Urinary bladder (tissue), 4 donors: ENCODE data around the gene ZNF185. TPM values are rescaled to one million over a fixed set of nuclear protein-coding genes. Genes with fewer than 3 reads are reported as not detected.
"Not testable (repeated sequence)": the region's sequence is repeated elsewhere in the genome, so short reads cannot be mapped to it uniquely, and the experiment has no call there.

ENCODE experiments used
- DNase-seq: peaks from one replicate; pipeline ENCODE4 v3.0.0-alpha.2; 2015; ENCODE audit errors: extremely low spot score
- H3K27ac ChIP-seq: one replicate; pipeline ENCODE4 v1.5.1; 2013; ENCODE audit warnings: low read depth, mild to moderate bottlenecking, moderate library complexity
- H3K36me3 ChIP-seq: one replicate; pipeline ENCODE4 v1.6.1; 2013; ENCODE audit warnings: mild to moderate bottlenecking, moderate library complexity; ENCODE audit not compliant: insufficient read depth
- H3K4me1 ChIP-seq: one replicate; pipeline ENCODE4 v1.6.1; 2013; ENCODE audit warnings: mild to moderate bottlenecking, moderate library complexity; ENCODE audit not compliant: insufficient read depth
- H3K4me3 ChIP-seq: one replicate; pipeline ENCODE4 v1.5.1; 2013; ENCODE audit warnings: low read depth, low read length
- WGBS: extraction: QIAGEN DNeasy Blood & Tissue Kit; methylation state at CpG from one replicate; pipeline ENCODE4 v1.1.7; 2013; 5-methylcytosine and 5-hydroxymethylcytosine counted together
- polyA plus RNA-seq: library from polyadenylated mRNA; stranded (reverse); fragments of 200-250 nt; gene quantifications from one replicate; pipeline ENCODE4 v1.2.3, GENCODE V29; 2013
- total RNA-seq: library from RNA; depleted of rRNA; stranded (reverse); fragments of >200 nt; gene quantifications from one replicate; pipeline ENCODE4 v1.2.3, GENCODE V29; 2014
- donor health status: healthy with polysubstance abuse.
- donor health status: healthy.

ZNF185 gene
- total and polyA plus RNA-seq, 2 donors: 5.3 to 9.7 TPM

DNA sequence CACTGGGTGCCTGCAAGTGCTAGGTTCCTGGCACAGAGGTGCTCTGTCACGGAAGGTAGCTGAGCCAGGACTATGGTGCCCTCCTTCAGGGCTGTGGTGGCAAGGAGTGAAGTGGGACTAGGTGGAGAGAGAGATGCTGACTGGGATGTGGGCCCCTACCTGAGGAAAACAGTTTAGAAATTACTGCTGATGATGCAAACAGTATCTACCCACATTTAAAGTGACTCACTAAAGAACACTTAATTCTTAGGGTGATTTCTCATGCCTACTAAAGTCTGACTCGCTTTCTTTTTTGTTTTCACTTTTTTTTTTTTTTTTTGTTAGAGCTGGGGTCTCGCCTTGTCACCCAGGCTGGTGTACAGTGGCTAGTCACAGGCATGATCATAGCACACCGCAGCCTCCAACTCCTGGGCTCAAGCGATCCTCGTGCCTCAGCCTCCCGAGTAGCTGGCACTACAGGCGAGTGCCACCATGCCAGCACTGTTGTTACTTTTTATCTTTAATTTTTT, 3.1 kb downstream of the ZNF185 start:
- DNase-seq: no peak
- 96% methylated on average over 8 of the region's 8 CpGs for WGBS
- Histone ChIP-seq H3K36me3 (no peaks in the 10 kb centered on the region), H3K4me3 (no peak overlapping the region), H3K4me1 (no peaks in the 10 kb centered on the region), H3K27ac (no peak overlapping the region)

GRCh38 chrX:152901816-152902501, 4.1 kb downstream of the ZNF185 start:
- Histone ChIP-seq H3K4me3 (no peak overlapping the region), H3K36me3 (no peaks in the 10 kb centered on the region), H3K4me1 (no peaks in the 10 kb centered on the region), H3K27ac (no peak overlapping the region)
- 78% methylated on average over 15 of the region's 15 CpGs for WGBS
- DNase-seq: no peak

DNA sequence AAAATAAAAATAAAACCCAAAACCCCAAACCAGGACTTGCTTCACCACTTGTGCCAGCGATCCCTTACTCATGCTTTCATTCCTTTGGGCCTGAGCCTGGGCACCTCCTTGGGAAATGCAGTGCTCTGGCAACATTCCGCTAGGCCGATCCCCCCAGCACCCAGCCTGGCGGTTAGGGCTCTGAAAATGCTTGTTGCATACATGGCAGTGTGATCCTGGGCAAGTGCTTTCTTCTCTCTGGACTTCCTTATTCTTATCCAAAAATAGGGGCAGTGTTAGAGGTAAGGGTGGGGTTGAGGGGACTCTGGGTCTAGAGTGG, 4.6 kb downstream of the ZNF185 start:
- Histone ChIP-seq H3K4me3 (no peak overlapping the region), H3K36me3 (no peaks in the 10 kb centered on the region), H3K4me1 (no peaks in the 10 kb centered on the region), H3K27ac (no peak overlapping the region)
- 98% methylated on average over 4 of the region's 4 CpGs for WGBS
- DNase-seq: no peak

DNA sequence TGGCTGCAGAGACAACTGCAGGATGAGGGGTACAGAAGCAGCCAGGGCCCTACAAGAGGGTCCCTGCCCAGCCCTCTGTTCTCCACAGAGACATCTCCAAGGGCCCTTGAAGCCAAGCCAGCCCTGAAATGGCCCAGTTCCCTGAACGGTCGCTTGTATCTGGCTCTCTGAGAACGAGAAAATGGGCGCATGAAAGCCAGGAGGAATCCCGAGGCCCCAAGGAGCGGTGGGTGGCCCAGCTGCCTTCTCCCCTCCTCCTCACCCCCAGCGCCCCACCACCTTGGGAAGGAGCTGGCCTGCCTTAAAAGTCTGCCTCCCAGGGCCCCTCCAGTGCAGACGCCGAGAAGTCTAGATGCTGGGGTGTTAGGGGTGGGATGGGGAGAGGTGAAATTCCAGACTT, 5.7 kb downstream of the ZNF185 start:
- Histone ChIP-seq H3K4me3 (no peak overlapping the region), H3K36me3 (no peaks in the 10 kb centered on the region), H3K27ac (no peak overlapping the region), H3K4me1 (no peaks in the 10 kb centered on the region)
- WGBS: 78% methylated on average over 9 of the region's 9 CpGs
- DNase-seq: no peak

DNA sequence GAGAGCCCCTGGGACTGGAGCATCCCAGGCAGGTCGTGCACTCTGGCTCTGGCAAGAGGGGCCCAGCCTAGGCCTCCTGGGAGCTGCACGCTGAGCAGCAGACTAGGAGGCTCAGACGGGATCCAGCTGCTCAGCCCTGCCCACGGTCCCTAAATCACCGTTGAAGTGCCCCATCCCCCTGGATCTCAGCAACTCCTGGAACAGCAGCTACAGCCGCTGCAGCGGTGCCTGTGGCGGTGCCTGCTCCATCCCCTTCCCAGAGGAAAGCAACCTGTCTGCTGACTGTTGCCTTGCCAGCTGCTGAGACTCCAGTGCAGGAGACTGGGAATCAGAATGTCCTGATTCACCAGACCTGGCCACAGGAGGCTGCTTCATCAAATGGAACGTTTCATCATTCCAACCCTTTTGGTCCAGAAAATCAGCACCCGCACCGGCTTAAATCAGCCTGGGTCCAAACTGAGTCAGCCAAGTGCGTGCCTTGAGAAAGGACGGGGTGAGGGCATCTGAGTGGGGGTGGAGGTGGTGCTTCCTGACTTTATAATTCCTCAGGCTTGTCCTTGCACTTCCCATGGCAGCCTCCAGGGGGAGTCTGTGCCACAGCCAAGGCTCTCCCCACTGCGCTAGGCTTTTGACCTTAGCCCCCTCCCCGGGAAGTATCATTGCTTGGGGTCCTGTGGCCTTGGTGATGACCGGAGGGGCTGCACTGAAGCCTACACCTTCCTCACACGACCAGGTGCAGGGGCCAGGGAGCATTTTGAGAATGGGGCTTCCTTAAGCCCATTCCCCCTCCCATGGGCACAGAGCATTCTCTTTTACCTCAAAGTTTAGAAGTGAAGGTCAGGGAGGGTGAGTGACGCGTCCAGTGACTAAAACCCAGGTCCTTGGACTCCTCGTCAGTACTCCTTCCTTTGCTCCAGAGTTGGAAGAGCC, 6.5 kb downstream of the ZNF185 start:
- H3K4me1 ChIP-seq: no peaks in the 10 kb centered on the region
- no peak overlapping the region for H3K27ac ChIP-seq
- WGBS: 31% methylated on average over 20 of the region's 20 CpGs
- no peak for DNase-seq
- no peaks in the 10 kb centered on the region for H3K36me3 ChIP-seq
- no peak overlapping the region for H3K4me3 ChIP-seq

GRCh38 chrX:152905081-152905420, 7.2 kb downstream of the ZNF185 start:
- no peak overlapping the region for H3K4me3 ChIP-seq
- H3K27ac ChIP-seq: no peak overlapping the region
- H3K4me1 ChIP-seq: no peaks in the 10 kb centered on the region
- no peak for DNase-seq
- no peaks in the 10 kb centered on the region for H3K36me3 ChIP-seq
- WGBS: 89% methylated on average over 8 of the region's 8 CpGs

DNA sequence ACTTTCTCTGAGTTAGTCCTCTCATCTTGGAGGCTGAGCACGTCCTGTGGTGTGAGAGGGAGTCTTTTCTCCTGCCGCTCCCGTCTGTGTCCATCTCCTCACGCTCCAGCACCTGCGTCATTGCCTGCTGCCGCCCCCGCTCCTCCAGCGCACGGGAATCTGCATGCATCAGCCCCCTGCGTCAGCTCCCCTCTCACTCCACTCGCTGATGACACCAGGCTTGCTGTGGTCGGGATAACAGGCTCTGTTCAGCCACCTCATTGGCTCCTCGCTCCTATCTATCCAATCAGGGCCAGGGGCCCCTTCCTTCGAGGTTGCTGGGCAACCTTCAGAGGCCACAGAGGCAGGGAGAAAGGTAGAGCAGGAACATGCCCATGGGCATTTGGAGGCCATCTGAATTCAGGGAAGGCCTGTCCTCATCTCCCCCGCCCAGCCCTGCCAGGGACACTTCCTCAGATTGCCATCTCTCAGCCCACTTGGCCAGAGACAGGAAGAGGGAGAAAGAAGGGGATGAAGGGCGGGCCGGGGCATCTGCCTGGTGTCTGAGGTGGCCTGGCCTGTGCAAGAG, 9.3 kb downstream of the ZNF185 start:
- no peak for DNase-seq
- H3K36me3 ChIP-seq: no peaks in the 10 kb centered on the region
- no peak overlapping the region for H3K4me3 ChIP-seq
- H3K27ac ChIP-seq: no peak overlapping the region
- 37% methylated on average over 17 of the region's 17 CpGs for WGBS
- no peaks in the 10 kb centered on the region for H3K4me1 ChIP-seq

DNA sequence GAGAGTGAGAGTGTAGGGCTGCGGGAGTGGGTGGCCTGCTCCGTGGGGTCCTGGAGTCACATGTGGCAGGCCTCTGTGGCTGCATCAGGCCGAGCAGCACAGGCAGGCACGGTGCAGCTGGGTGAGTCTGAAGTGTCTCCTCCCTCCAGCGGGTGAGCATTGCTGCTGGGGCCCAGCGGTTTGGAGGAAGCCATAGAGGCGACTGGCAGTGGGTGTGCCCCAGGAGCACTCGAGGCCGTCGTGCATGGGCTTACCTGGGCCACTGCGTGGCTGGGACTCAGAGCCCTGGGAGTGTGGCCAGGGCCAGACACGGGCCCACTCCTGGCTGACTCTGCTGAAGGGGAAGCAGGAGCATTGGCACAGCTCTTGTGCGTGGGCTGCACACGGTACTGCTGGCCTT, 10.6 kb downstream of the ZNF185 start:
- H3K27ac ChIP-seq: no peak overlapping the region
- no peak for DNase-seq
- H3K4me1 ChIP-seq: no peaks in the 10 kb centered on the region
- 89% methylated on average over 14 of the region's 14 CpGs for WGBS
- no peaks in the 10 kb centered on the region for H3K36me3 ChIP-seq
- no peak overlapping the region for H3K4me3 ChIP-seq

DNA sequence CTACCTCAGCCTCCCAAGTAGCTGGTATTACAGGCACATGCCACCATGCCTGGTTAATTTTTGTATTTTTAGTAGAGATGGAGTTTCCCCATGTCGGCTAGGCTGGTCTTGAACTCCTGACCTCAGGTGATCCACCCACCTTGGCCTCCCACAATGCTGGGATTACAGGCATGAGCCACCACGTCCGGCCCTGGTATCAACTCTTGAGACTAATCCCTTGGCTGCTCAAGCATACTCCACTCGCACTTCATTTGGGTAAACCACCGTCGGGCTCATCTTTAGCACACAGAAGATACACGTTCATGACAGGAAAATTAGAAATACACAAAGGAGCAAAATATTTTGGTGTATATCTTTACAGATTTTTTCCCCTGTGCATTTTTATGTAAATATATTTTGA, 12.2 kb downstream of the ZNF185 start:
- H3K4me1 ChIP-seq, H3K27ac ChIP-seq, H3K4me3 ChIP-seq, H3K36me3 ChIP-seq, DNase-seq: not testable (repeated sequence)
- 86% methylated on average over 7 of the region's 7 CpGs for WGBS

DNA sequence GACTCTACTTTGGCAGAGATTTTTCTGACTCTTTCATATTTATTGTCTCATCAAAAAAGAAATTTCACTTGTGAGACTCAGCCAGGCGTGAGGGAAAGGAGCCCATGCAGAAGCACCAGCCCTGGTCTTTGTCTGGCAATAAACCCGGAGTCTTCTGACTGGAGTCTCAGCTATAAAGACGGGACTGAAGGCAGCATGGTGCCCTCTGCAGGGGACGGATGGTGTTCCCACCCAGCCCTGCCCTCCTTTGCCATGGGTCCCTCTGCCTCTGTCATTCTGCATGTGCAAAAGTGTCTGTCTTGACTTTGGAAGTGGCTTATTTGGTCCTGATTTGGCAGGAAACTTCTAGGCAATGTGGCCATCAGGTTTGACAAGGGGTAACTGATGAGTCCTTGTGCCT, 14.2 kb downstream of the ZNF185 start:
- H3K27ac ChIP-seq: no peak overlapping the region
- no peaks in the 10 kb centered on the region for H3K36me3 ChIP-seq
- no peak for DNase-seq
- no peak overlapping the region for H3K4me3 ChIP-seq
- H3K4me1 ChIP-seq: no peaks in the 10 kb centered on the region
- 65% methylated on average over 4 of the region's 4 CpGs for WGBS

GRCh38 chrX:152912641-152913040, 14.8 kb downstream of the ZNF185 start:
- no peak overlapping the region for H3K27ac ChIP-seq
- no peak for DNase-seq
- WGBS: 89% methylated on average over 7 of the region's 7 CpGs
- no peaks in the 10 kb centered on the region for H3K4me1 ChIP-seq
- H3K36me3 ChIP-seq: no peaks in the 10 kb centered on the region
- H3K4me3 ChIP-seq: no peak overlapping the region

DNA sequence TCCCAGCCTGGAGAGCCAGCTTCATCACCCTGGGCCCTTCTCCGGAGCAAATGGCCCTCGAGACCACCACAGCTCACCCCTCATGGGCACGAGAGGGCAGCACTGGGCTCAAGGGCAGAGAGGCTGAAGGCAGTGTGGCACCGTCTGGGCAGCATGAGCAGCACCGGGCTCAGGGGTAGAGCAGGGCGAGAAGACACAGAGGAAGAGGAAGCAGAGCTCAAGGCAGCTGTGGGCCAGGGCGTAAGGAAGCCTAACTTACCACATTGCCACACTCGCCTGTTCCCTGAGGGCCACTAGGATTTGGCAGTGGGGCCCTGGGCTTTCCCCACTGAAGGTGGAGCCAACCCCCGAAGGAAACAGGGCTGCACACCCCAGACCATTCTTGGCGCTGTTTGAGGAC, 15.5 kb downstream of the ZNF185 start:
- no peaks in the 10 kb centered on the region for H3K4me1 ChIP-seq
- no peaks in the 10 kb centered on the region for H3K36me3 ChIP-seq
- DNase-seq: no peak
- 80% methylated on average over 10 of the region's 10 CpGs for WGBS
- H3K27ac ChIP-seq: no peak overlapping the region
- H3K4me3 ChIP-seq: no peak overlapping the region

DNA sequence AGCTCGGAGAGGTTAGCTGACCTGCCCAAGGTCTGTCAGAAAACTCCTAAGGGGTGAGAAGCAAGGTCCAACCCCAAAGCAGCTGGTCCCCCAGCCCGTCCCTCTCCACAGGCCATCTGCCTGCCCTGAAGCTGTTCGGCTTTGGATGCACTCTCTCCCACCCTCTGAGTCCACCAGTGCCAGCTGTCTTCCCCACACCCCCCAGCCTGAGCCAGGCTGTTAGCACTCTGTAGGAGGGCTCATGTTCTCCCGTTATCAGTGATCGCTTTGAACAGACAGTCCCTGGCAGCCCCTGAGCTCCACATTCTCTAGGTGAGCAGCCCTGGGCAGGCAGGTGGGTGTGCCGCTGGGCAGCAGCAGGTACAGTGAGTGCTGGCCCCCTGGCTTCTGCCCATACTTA, 16.0 kb downstream of the ZNF185 start:
- Histone ChIP-seq H3K36me3 (no peaks in the 10 kb centered on the region), H3K4me3 (no peak overlapping the region), H3K4me1 (no peaks in the 10 kb centered on the region), H3K27ac (no peak overlapping the region)
- WGBS: 88% methylated on average over 6 of the region's 6 CpGs
- DNase-seq: no peak
